ENCODE measurements around the gene POLD4.
A peak's percentile ranks its signal among the peaks of the same experiment; 100 is the strongest.

Gene POLD4

GRCh38 chr11:67372321-67372992, 19.1 kb upstream of the POLD4 start:
- no peak for FAIRE-seq
- DNase-seq (ENCODE audit: insufficient read length, low spot score), result no peak

GRCh38 chr11:67371911-67372320, 18.6 kb upstream of the POLD4 start:
- DNase-seq (ENCODE audit: insufficient read length, low spot score) (no peak), FAIRE-seq (peak; percentile 42)

GRCh38 chr11:67371189-67371910, 18.0 kb upstream of the POLD4 start:
- FAIRE-seq, result peak; percentile 26
- DNase-seq (ENCODE audit: insufficient read length, low spot score), result peak; percentile 72

- DNase-seq (ENCODE audit: insufficient read length, low spot score), result no peak
- FAIRE-seq, result no peak
Measured at GRCh38 chr11:67370351-67371076, 17.2 kb upstream of the POLD4 start.

- DNase-seq (ENCODE audit: insufficient read length, low spot score), result no peak
- no peak for FAIRE-seq
Measured at GRCh38 chr11:67369801-67370284, 16.5 kb upstream of the POLD4 start.

- FAIRE-seq (no peak), DNase-seq (ENCODE audit: insufficient read length, low spot score) (no peak)
Measured at GRCh38 chr11:67369275-67369674, 15.9 kb upstream of the POLD4 start.

- peak; percentile 94 for FAIRE-seq
- DNase-seq (ENCODE audit: insufficient read length, low spot score), result no peak
Measured at GRCh38 chr11:67368621-67369020, 15.3 kb upstream of the POLD4 start.

GRCh38 chr11:67367761-67368227, 14.4 kb upstream of the POLD4 start:
- DNase-seq (ENCODE audit: insufficient read length, low spot score) (no peak), FAIRE-seq (no peak)

GRCh38 chr11:67366961-67367760, 13.8 kb upstream of the POLD4 start:
- FAIRE-seq (no peak), DNase-seq (ENCODE audit: insufficient read length, low spot score) (no peak)

- FAIRE-seq (no peak), DNase-seq (ENCODE audit: insufficient read length, low spot score) (no peak)
Measured at GRCh38 chr11:67366546-67366945, 13.2 kb upstream of the POLD4 start.

GRCh38 chr11:67365736-67366444, 12.5 kb upstream of the POLD4 start:
- DNase-seq (ENCODE audit: insufficient read length, low spot score), result no peak

GRCh38 chr11:67364783-67365722, 11.7 kb upstream of the POLD4 start:
- DNase-seq (ENCODE audit: insufficient read length, low spot score) (no peak), FAIRE-seq (peak; percentile 65)

More at GRCh38 chr11:67365736-67366444, 12.5 kb upstream of the POLD4 start:
- no peak for FAIRE-seq

- DNase-seq (ENCODE audit: insufficient read length, low spot score) (no peak), FAIRE-seq (no peak)
Measured at GRCh38 chr11:67364169-67364568, 10.8 kb upstream of the POLD4 start.

- DNase-seq (ENCODE audit: insufficient read length, low spot score), result no peak
- no peak for FAIRE-seq
Measured at GRCh38 chr11:67357831-67358670, 4.7 kb upstream of the POLD4 start.

- DNase-seq (ENCODE audit: insufficient read length, low spot score) (peak; percentile 64), FAIRE-seq (peak; percentile 66)
Measured at GRCh38 chr11:67356864-67357561, 3.7 kb upstream of the POLD4 start.

- DNase-seq (ENCODE audit: insufficient read length, low spot score), result no peak
- no peak for FAIRE-seq
Measured at GRCh38 chr11:67356387-67356863, 3.1 kb upstream of the POLD4 start.

GRCh38 chr11:67355794-67356386, 2.5 kb upstream of the POLD4 start:
- FAIRE-seq (no peak), DNase-seq (ENCODE audit: insufficient read length, low spot score) (no peak)

All from GM19239 (cell line).